GM18505 (cell line): ENCODE measurements around the gene GPR78.

ENCODE experiments used
- ATAC-seq: cut with Tn5 transposase; IDR thresholded peaks from one replicate; pipeline ENCODE4 v1.9.1; 2021; ENCODE audit not compliant: unreplicated experiment
- POLR2A ChIP-seq: IDR thresholded peaks from 4 replicates; pipeline ENCODE4 v1.6.1; 2011; ENCODE audit warnings: borderline replicate concordance; ENCODE audit not compliant: insufficient read depth, insufficient read length; ENCODE audit errors: extremely low read depth

Gene GPR78

GRCh38 chr4:8590546-8590880, 10.3 kb downstream of the GPR78 start:
- TF ChIP-seq POLR2A = no peak
- ATAC-seq = no peak

- ATAC-seq = no peak
Observed at GRCh38 chr4:8591114-8591513, 10.9 kb downstream of the GPR78 start.

GRCh38 chr4:8591626-8592365, 11.6 kb downstream of the GPR78 start:
- no peak for ATAC-seq
- TF ChIP-seq POLR2A = no peak

More at GRCh38 chr4:8591114-8591513, 10.9 kb downstream of the GPR78 start:
- no peak for TF ChIP-seq POLR2A

GRCh38 chr4:8592366-8593263, 12.4 kb downstream of the GPR78 start, which contains the start of gene CPZ:
Gene CPZ, plus strand, starts transcription at chr4:8592765. Its CDS starts 69 bp downstream, at chr4:8592834.
- no peak for TF ChIP-seq POLR2A
- ATAC-seq = no peak

GRCh38 chr4:8593264-8594096, 13.3 kb downstream of the GPR78 start:
- ATAC-seq = no peak
- TF ChIP-seq POLR2A = no peak

- TF ChIP-seq POLR2A = no peak
- no peak for ATAC-seq
Observed at GRCh38 chr4:8594097-8595038, 14.2 kb downstream of the GPR78 start.

GRCh38 chr4:8595237-8596087, 15.3 kb downstream of the GPR78 start:
- no peak for ATAC-seq
- TF ChIP-seq POLR2A = no peak

- TF ChIP-seq POLR2A = no peak
- no peak for ATAC-seq
Observed at GRCh38 chr4:8596891-8597290, 16.7 kb downstream of the GPR78 start.

GRCh38 chr4:8597319-8597718, 17.1 kb downstream of the GPR78 start:
- no peak for TF ChIP-seq POLR2A

GRCh38 chr4:8597791-8598190, 17.6 kb downstream of the GPR78 start:
- no peak for TF ChIP-seq POLR2A
- ATAC-seq = no peak

More at GRCh38 chr4:8597319-8597718, 17.1 kb downstream of the GPR78 start:
- no peak for ATAC-seq

- TF ChIP-seq POLR2A = no peak
- no peak for ATAC-seq
Observed at GRCh38 chr4:8598391-8599090, 18.3 kb downstream of the GPR78 start.
